Kidney capillary endothelial cell (primary cell): ENCODE results near the gene PSMD13.
"Not testable (repeated sequence)": the region's sequence is repeated elsewhere in the genome, so short reads cannot be mapped to it uniquely, and the experiment has no call there.

Experiments
- DNase-seq: peaks from one replicate; pipeline ENCODE4 v3.0.0-alpha.2; 2018; ENCODE audit warnings: low spot score

The PSMD13 gene

GRCh38 chr11:217704-218103 is 19.1 kb upstream of the PSMD13 start:
- no peak for DNase-seq

- DNase-seq: no peak
Measured at GRCh38 chr11:218815-219593, 17.8 kb upstream of the PSMD13 start.

GRCh38 chr11:220641-221215 is 16.0 kb upstream of the PSMD13 start:
- not testable (repeated sequence) for DNase-seq

- no peak for DNase-seq
Measured at GRCh38 chr11:221539-221938, 15.2 kb upstream of the PSMD13 start.

- DNase-seq: no peak
Measured at GRCh38 chr11:221998-222789, 14.6 kb upstream of the PSMD13 start.

GRCh38 chr11:223026-223789 is 13.6 kb upstream of the PSMD13 start:
- no peak for DNase-seq

- no peak for DNase-seq
Measured at GRCh38 chr11:223884-224283, 12.9 kb upstream of the PSMD13 start.

- DNase-seq: no peak
Measured at GRCh38 chr11:224424-224823, 12.4 kb upstream of the PSMD13 start.

- no peak for DNase-seq
Measured at GRCh38 chr11:225734-226453, 10.9 kb upstream of the PSMD13 start.

GRCh38 chr11:227824-228379 is 8.9 kb upstream of the PSMD13 start:
- DNase-seq: no peak

- DNase-seq: no peak
Measured at GRCh38 chr11:230431-230830, 6.3 kb upstream of the PSMD13 start.

- no peak for DNase-seq
Measured at GRCh38 chr11:232783-233565, 3.8 kb upstream of the PSMD13 start.

GRCh38 chr11:235180-235579 is 1.6 kb upstream of the PSMD13 start:
- DNase-seq: no peak

- no peak for DNase-seq
Measured at GRCh38 chr11:235609-235996, 1.2 kb upstream of the PSMD13 start.

GRCh38 chr11:235997-236773 is 591 bp upstream of the PSMD13 start, which contains the start of gene SIRT3:
SIRT3 (minus strand) TSS chr11:236342; CDS start chr11:236328, 14 bp downstream.
- peak; percentile 80 for DNase-seq

- not testable (repeated sequence) for DNase-seq
Measured at GRCh38 chr11:238346-238745, 1.6 kb downstream of the PSMD13 start.

GRCh38 chr11:240315-240714 is 3.5 kb downstream of the PSMD13 start:
- DNase-seq: no peak

GRCh38 chr11:241634-242033 is 4.9 kb downstream of the PSMD13 start:
- DNase-seq: no peak

- no peak for DNase-seq
Measured at GRCh38 chr11:244376-244775, 7.6 kb downstream of the PSMD13 start.

- no peak for DNase-seq
Measured at GRCh38 chr11:249062-249461, 12.3 kb downstream of the PSMD13 start.
